Measurements from ENCODE around the gene ATXN2.

- TF ChIP-seq POLR2A (IDR thresholded peaks at IDR 0.05), result no peak
- no peak for TF ChIP-seq CTCF (IDR thresholded peaks at IDR 0.05)
Observed at GRCh38 chr12:111578276-111578970, 20.7 kb downstream of the ATXN2 start.
